Measurements from ENCODE around the gene CDC23.
"Not testable (repeated sequence)": the region's sequence is repeated elsewhere in the genome, so short reads cannot be mapped to it uniquely, and the experiment has no call there.

CDC23 gene

GRCh38 chr5:138213161-138214029 is at the start of gene CDC23:
TSS of gene CDC23 (minus strand) at chr5:138213323. CDS start at chr5:138213312, 11 bp downstream.
- DNase-seq = peak; percentile 98

- DNase-seq = no peak
These were observed 45.7 kb upstream of the CDC23 start for GRCh38 chr5:138258704-138259292.

- no peak for DNase-seq
These were observed 44.5 kb upstream of the CDC23 start for GRCh38 chr5:138257583-138257982.

GRCh38 chr5:138252944-138253343 is 39.8 kb upstream of the CDC23 start:
- no peak for DNase-seq

- not testable (repeated sequence) for DNase-seq
These were observed 34.7 kb upstream of the CDC23 start for GRCh38 chr5:138247800-138248199.

- DNase-seq = no peak
These were observed 33.7 kb upstream of the CDC23 start for GRCh38 chr5:138246822-138247221.

GRCh38 chr5:138246334-138246733 is 33.2 kb upstream of the CDC23 start:
- DNase-seq = no peak

- DNase-seq = no peak
These were observed 32.6 kb upstream of the CDC23 start for GRCh38 chr5:138245717-138246116.

- DNase-seq = no peak
These were observed 30.7 kb upstream of the CDC23 start for GRCh38 chr5:138243794-138244193.

- no peak for DNase-seq
These were observed 28.8 kb upstream of the CDC23 start for GRCh38 chr5:138241688-138242571.

GRCh38 chr5:138240650-138241385 is 27.7 kb upstream of the CDC23 start:
- DNase-seq = no peak

- DNase-seq = no peak
These were observed 24.9 kb upstream of the CDC23 start for GRCh38 chr5:138238034-138238433.

GRCh38 chr5:138234651-138235050 is 21.5 kb upstream of the CDC23 start:
- DNase-seq = no peak

GRCh38 chr5:138233280-138233679 is 20.2 kb upstream of the CDC23 start:
- no peak for DNase-seq

- DNase-seq = no peak
These were observed 18.0 kb upstream of the CDC23 start for GRCh38 chr5:138230981-138231589.

- no peak for DNase-seq
These were observed 17.1 kb upstream of the CDC23 start for GRCh38 chr5:138230261-138230660.

- no peak for DNase-seq
These were observed 16.3 kb upstream of the CDC23 start for GRCh38 chr5:138229387-138229786.

- no peak for DNase-seq
These were observed 13.8 kb upstream of the CDC23 start for GRCh38 chr5:138226910-138227309.

- no peak for DNase-seq
These were observed 11.6 kb upstream of the CDC23 start for GRCh38 chr5:138224712-138225111.

GRCh38 chr5:138223532-138223931 is 10.4 kb upstream of the CDC23 start:
- DNase-seq = no peak

- DNase-seq = no peak
These were observed 3.7 kb upstream of the CDC23 start for GRCh38 chr5:138216799-138217198.

GRCh38 chr5:138212828-138213160 is 329 bp downstream of the CDC23 start:
- no peak for DNase-seq

Data from DMS 273 treated with DMSO at 0.1 percent for 48 hours (cell line).